ENCODE measurements around the gene TTC22. TPM values are rescaled to one million over a fixed set of nuclear protein-coding genes. Genes with fewer than 3 reads are reported as not detected.

TTC22 gene
- total and polyA plus RNA-seq, 2 donors = 1.0 to 2.1 TPM

DNA sequence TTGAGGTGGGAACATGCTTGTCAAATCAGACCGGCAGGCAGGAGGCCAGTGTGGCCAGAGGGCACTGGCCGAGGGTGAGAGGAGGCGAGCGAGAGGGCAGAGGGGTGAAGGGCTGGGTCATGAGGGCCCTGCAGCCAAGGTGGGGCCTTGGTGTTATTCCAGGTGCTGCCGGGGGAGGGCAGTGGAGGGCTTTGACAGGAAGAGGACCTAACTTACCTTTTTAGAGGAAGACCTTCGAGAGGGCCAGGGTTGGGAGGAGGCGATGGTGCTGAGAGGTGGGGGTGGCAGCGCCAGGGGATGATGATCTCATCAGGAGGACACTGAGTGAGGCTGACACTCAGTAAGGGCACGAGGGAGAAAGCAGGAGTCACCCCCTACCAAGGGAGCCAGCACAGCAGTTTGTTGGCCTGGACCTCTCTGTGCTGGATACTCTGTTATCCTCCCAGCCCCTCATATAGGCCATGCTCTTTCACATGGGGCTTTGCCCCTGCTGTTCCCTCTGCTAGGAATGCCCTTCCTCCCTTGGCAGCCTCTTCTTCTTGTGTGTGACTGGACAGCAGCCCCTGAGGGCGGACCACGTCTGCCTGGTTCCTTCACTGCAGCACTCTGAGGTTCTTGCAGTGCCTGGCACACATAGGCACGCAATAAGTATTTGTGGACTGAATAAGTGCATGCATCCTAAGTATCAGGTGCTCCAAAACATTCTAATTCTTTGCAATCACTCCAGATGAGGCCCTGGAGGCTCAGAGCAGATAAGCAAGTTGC is 7.5 kb upstream of the TTC22 start:
- no peak overlapping the region for H3K27ac ChIP-seq (ENCODE audit: low read depth)
- H3K4me1 ChIP-seq (ENCODE audit: insufficient read depth) = no peaks in the 10 kb centered on the region
- H3K36me3 ChIP-seq (ENCODE audit: insufficient read depth) = no peaks in the 10 kb centered on the region
- 75% methylated on average over 12 of the region's 12 CpGs for WGBS
- H3K4me3 ChIP-seq (ENCODE audit: low read depth, low read length) = no peak overlapping the region
- DNase-seq (ENCODE audit: extremely low spot score) = no peak

GRCh38 chr1:54807756-54808155 is 6.6 kb upstream of the TTC22 start:
- no peaks in the 10 kb centered on the region for H3K36me3 ChIP-seq (ENCODE audit: insufficient read depth)
- DNase-seq (ENCODE audit: extremely low spot score) = no peak

GRCh38 chr1:54806931-54807611 is 5.9 kb upstream of the TTC22 start:
- H3K4me3 ChIP-seq (ENCODE audit: low read depth, low read length) = no peak overlapping the region
- H3K4me1 ChIP-seq (ENCODE audit: insufficient read depth) = no peaks in the 10 kb centered on the region
- WGBS = 78% methylated on average over 11 of the region's 11 CpGs
- no peak for DNase-seq (ENCODE audit: extremely low spot score)
- H3K36me3 ChIP-seq (ENCODE audit: insufficient read depth) = no peaks in the 10 kb centered on the region
- no peak overlapping the region for H3K27ac ChIP-seq (ENCODE audit: low read depth)

More at GRCh38 chr1:54807756-54808155, 6.6 kb upstream of the TTC22 start:
- Histone ChIP-seq H3K4me3 (ENCODE audit: low read depth, low read length) (no peak overlapping the region), H3K27ac (ENCODE audit: low read depth) (no peak overlapping the region), H3K4me1 (ENCODE audit: insufficient read depth) (no peaks in the 10 kb centered on the region)
- 86% methylated on average over 7 of the region's 7 CpGs for WGBS

GRCh38 chr1:54805981-54806381 is 4.9 kb upstream of the TTC22 start:
- no peak for DNase-seq (ENCODE audit: extremely low spot score)
- Histone ChIP-seq H3K36me3 (ENCODE audit: insufficient read depth) (no peaks in the 10 kb centered on the region), H3K4me1 (ENCODE audit: insufficient read depth) (no peaks in the 10 kb centered on the region), H3K4me3 (ENCODE audit: low read depth, low read length) (no peak overlapping the region), H3K27ac (ENCODE audit: low read depth) (no peak overlapping the region)
- WGBS = 77% methylated on average over 35 of the region's 35 CpGs

DNA sequence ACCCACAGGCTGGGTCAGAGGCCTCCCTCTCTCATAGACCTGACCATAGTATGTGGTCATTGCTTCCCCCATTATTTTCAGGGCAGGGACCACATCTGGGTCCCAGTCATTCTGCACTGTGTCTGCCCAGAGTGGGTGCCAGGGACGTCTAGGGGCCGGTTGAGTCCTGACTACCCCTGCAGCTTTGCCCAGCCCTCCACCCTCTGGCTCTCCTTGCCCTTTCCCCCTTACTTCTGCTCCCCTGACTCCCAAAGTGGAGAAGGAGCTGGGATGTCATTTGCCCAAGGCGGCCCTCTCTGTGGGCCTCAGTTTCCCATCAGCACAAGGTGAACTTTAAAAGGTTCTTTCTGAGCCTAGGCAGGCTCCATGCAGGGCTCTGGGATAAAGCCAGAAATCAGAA is 4.3 kb upstream of the TTC22 start:
- 92% methylated on average over 3 of the region's 3 CpGs for WGBS
- no peak overlapping the region for H3K27ac ChIP-seq (ENCODE audit: low read depth)
- H3K36me3 ChIP-seq (ENCODE audit: insufficient read depth) = no peaks in the 10 kb centered on the region
- H3K4me1 ChIP-seq (ENCODE audit: insufficient read depth) = no peaks in the 10 kb centered on the region
- no peak for DNase-seq (ENCODE audit: extremely low spot score)
- H3K4me3 ChIP-seq (ENCODE audit: low read depth, low read length) = no peak overlapping the region

DNA sequence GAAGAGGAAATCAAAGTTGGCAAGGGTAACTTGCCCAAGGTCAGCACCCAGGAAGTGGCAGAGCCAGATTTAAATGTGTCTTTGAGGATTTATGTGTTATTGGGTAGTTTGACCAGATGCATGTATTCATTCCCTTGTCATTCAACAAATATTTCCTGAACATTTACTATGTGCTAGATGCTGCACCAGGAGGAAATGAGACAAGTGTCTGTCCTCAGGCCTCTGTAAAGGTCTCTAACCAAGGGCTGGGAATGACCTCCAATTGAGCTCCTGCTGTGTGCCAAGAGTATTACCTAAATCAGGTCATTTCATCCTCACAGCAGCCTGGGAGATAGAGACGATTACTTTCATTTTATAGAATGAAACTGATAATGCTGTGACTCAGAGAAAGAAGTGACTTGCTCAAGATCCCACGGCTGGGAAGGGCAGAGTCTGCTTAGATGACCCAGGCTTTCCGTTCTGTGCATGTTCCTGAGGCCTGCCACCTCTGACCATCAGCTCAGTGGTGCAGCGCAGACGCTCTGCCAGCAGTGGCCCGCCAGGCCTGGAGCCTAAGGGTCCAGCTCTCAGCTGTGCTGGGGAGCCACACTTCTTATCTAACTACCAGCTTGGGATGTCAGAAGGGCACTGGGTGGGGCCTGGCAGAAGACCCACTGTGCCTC is 3.5 kb upstream of the TTC22 start:
- WGBS = 83% methylated on average over 6 of the region's 6 CpGs
- Histone ChIP-seq H3K36me3 (ENCODE audit: insufficient read depth) (no peaks in the 10 kb centered on the region), H3K4me1 (ENCODE audit: insufficient read depth) (no peaks in the 10 kb centered on the region), H3K4me3 (ENCODE audit: low read depth, low read length) (no peak overlapping the region), H3K27ac (ENCODE audit: low read depth) (no peak overlapping the region)
- no peak for DNase-seq (ENCODE audit: extremely low spot score)

- Histone ChIP-seq H3K27ac (ENCODE audit: low read depth) (no peak overlapping the region), H3K4me1 (ENCODE audit: insufficient read depth) (no peaks in the 10 kb centered on the region), H3K36me3 (ENCODE audit: insufficient read depth) (no peaks in the 10 kb centered on the region), H3K4me3 (ENCODE audit: low read depth, low read length) (no peak overlapping the region)
- 64% methylated on average over 4 of the region's 4 CpGs for WGBS
- no peak for DNase-seq (ENCODE audit: extremely low spot score)
These were observed 2.8 kb upstream of the TTC22 start for GRCh38 chr1:54803761-54804470.

GRCh38 chr1:54800041-54800898 is 853 bp downstream of the TTC22 start:
- Histone ChIP-seq H3K4me3 (ENCODE audit: low read depth, low read length) (peak overlapping the region; percentile 27), H3K36me3 (ENCODE audit: insufficient read depth) (no peaks in the 10 kb centered on the region), H3K27ac (ENCODE audit: low read depth) (no peak overlapping the region), H3K4me1 (ENCODE audit: insufficient read depth) (no peaks in the 10 kb centered on the region)
- WGBS = 41% methylated on average over 39 of the region's 39 CpGs
- no peak for DNase-seq (ENCODE audit: extremely low spot score)

DNA sequence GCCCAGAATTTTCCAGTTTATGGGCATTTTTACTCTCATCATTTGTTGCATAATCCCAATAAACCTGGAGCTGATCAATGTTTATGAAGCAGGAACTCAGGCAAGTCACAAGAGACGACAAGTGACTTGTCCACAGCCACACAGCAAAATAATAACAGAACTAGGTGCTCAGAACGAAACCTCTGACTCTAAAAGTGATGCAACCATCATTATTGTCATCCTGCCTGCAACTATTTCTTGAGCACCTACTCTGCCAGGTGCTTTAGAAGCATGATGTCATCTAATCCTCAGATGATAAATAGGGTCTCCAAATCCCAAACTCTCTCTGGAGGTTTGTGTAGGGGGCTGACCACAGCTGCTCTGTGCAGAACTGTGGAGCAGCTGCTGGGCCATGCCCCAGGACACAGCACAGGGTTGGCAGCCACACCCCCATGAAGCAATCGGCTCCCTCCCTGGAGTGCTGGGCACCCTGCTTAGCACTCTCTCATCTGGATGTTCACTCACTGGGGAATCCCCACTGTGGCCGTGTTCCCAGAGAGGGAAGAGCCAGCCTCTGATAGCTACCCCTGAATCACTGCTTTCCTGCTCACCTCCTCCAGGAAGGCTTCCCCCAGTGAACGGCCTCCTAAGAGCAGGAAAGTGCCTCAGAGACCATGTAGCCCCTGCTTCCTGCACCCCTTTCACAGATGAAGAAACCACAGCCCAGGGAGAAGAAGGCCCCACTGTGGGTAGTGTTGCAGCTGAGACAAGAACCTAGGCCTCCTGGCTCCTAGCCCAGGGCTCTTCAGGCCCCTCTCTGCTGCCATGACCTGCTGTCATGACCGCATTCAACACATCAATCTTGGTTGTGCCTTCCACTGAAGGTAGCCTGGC is 2.1 kb downstream of the TTC22 start:
- no peak for DNase-seq (ENCODE audit: extremely low spot score)
- Histone ChIP-seq H3K4me3 (ENCODE audit: low read depth, low read length) (no peak overlapping the region), H3K27ac (ENCODE audit: low read depth) (no peak overlapping the region), H3K36me3 (ENCODE audit: insufficient read depth) (no peaks in the 10 kb centered on the region), H3K4me1 (ENCODE audit: insufficient read depth) (no peaks in the 10 kb centered on the region)
- WGBS = 69% methylated on average over 6 of the region's 6 CpGs

DNA sequence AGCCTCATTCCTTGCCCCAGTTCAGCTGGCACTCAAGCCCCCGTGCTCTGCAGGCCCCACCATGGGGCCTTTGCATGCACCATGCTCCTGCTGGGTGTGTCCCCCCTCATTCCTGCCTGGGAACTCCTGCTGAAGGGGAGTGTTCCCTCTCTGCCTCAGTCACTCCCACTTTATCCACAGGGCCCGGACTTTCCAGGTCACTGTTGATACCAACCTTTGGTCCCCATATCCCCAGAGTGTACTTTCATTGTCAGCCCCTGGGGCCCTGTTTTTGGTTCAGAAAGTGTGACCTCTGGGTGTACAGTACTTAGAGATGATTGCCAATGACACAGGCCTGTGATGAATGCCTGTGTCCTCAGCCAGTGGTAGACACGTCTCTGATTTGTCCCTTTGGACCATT is 2.9 kb downstream of the TTC22 start:
- 81% methylated on average over 3 of the region's 3 CpGs for WGBS

DNA sequence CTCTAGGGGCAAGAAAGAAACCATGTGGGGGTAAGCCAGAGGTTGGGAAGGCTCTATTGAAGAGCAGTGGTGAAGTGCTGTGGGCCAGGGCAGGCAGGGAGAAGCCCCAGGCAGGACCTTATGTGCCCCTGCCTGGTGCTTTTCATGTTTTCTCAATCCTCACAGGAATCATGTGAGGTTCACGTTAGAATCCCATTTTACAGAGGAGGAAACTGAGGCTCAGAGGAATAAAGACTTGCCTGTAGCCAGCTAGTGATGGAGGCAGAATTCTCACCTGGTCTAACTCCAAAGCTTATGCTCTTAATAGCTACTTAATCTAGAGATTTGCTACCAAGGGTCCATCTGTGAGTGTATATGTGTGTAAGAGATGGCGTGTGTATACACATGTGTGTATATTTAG is 4.2 kb downstream of the TTC22 start:
- no peaks in the 10 kb centered on the region for H3K36me3 ChIP-seq (ENCODE audit: insufficient read depth)
- 93% methylated on average over 2 of the region's 2 CpGs for WGBS
- no peak overlapping the region for H3K4me3 ChIP-seq (ENCODE audit: low read depth, low read length)
- no peak overlapping the region for H3K27ac ChIP-seq (ENCODE audit: low read depth)
- H3K4me1 ChIP-seq (ENCODE audit: insufficient read depth) = no peaks in the 10 kb centered on the region
- no peak for DNase-seq (ENCODE audit: extremely low spot score)

More for the DNA sequence above, 2.9 kb downstream of the TTC22 start:
- Histone ChIP-seq H3K36me3 (ENCODE audit: insufficient read depth) (no peaks in the 10 kb centered on the region), H3K27ac (ENCODE audit: low read depth) (no peak overlapping the region), H3K4me3 (ENCODE audit: low read depth, low read length) (no peak overlapping the region), H3K4me1 (ENCODE audit: insufficient read depth) (no peaks in the 10 kb centered on the region)
- no peak for DNase-seq (ENCODE audit: extremely low spot score)

DNA sequence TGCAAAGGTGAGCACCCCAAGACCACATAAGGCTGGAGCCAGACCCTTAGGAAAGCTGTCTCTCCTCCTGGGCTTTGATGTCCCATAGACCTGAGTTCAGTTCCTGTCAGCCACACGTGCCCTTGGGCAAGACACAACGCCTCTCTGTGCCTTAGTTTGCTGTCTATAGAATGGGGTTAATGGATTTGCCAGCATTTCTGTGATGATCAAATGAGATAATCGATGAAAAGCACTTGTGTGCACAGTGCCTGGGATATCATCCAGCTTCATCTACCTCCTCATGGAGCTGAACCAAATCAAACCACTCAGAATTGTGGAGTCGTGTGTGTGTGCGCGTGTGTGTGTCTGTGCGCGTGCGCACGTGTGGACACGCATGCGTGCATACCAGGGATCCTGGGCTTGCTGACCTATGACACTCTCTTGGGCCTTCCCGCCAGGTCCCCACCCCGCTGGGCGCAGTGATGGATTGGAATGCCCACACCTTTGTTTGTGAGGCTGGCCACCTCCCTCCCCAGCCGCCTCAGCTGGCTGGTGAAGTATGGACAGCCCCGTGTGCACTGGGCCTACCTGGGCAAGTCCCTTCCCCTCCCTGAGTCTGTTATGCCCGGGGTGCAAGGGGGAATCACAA is 5.2 kb downstream of the TTC22 start:
- H3K4me1 ChIP-seq (ENCODE audit: insufficient read depth) = no peaks in the 10 kb centered on the region
- no peak overlapping the region for H3K4me3 ChIP-seq (ENCODE audit: low read depth, low read length)
- no peaks in the 10 kb centered on the region for H3K36me3 ChIP-seq (ENCODE audit: insufficient read depth)
- no peak for DNase-seq (ENCODE audit: extremely low spot score)
- WGBS = 91% methylated on average over 18 of the region's 18 CpGs
- H3K27ac ChIP-seq (ENCODE audit: low read depth) = no peak overlapping the region
